Endothelial cell of umbilical vein (primary cell): Measurements from ENCODE around the gene ERCC4. TPM values are rescaled to one million over a fixed set of nuclear protein-coding genes. Genes with fewer than 3 reads are reported as not detected.

ENCODE experiments used
- BruUV-seq: library from RNA; stranded (reverse); fragments of 400-500 nt; replicated peaks from 2 replicates; lab custom pipeline; 2021; lab: Mats Ljungman, UMichigan
- CTCF ChIA-PET: fragments of 300-600, 350-600 bp; sonication (Branson Sonifier 250); formaldehyde crosslinking; loops from one replicate; lab custom pipeline; 2021; ENCODE audit warnings: antibody characterized with exemption, inconsistent platforms; lab: Charles Lee
- POLR2A ChIA-PET: fragments of 300-600, 350-600 bp; sonication (Branson Sonifier 250); formaldehyde crosslinking; loops from one replicate; lab custom pipeline; 2021; ENCODE audit warnings: antibody characterized with exemption, inconsistent platforms; lab: Charles Lee
- DNase-seq: peaks from one replicate; pipeline ENCODE4 v3.0.0-alpha.2; 2011; ENCODE audit warnings: low read depth, low spot score
- FAIRE-seq: peaks from 2 replicates; lab custom pipeline; 2011; peaks lifted over from hg19 to GRCh38; lab: Jason Lieb, UNC
- H2AFZ ChIP-seq: 2 replicates; pipeline ENCODE4 v1.6.0; 2012; ENCODE audit warnings: low read depth, low read length, control low read depth, inconsistent platforms
- H3K27ac ChIP-seq: 2 replicates; pipeline ENCODE4 v1.5.1; 2011; ENCODE audit warnings: low read depth, mild to moderate bottlenecking, control low read depth, low read length, moderate library complexity; ENCODE audit not compliant: insufficient read depth
- H3K27me3 ChIP-seq, 2 experiments: 2 replicates each; pipeline versions ENCODE4 v1.6.0 to v1.6.1; 2011; ENCODE audit warnings: low read length in 2 of 2, mixed read lengths in 1 of 2; ENCODE audit not compliant: control insufficient read depth in 2 of 2, insufficient read depth in 2 of 2
- H3K36me3 ChIP-seq, 2 experiments: 2 replicates in 1 of 2; 3 replicates in 1 of 2; pipeline ENCODE4 v1.5.1; 2011; ENCODE audit warnings: low read length in 2 of 2, mild to moderate bottlenecking in 1 of 2, moderate library complexity in 1 of 2; ENCODE audit not compliant: control insufficient read depth in 2 of 2, insufficient read depth in 2 of 2; ENCODE audit errors: extremely low read depth in 1 of 2
- H3K4me1 ChIP-seq: 3 replicates; pipeline ENCODE4 v1.5.1; 2011; ENCODE audit warnings: mild to moderate bottlenecking, low read length; ENCODE audit not compliant: control insufficient read depth, insufficient read depth; ENCODE audit errors: extremely low read depth
- H3K4me2 ChIP-seq: 2 replicates; pipeline ENCODE4 v1.6.1; 2011; ENCODE audit warnings: low read length, control low read depth, mixed read lengths; ENCODE audit not compliant: insufficient read depth
- H3K4me3 ChIP-seq, 3 experiments: fragments of 200-600 bp in 1 of 3; sonication (generic), shearing (Covaris generic) in 1 of 3; replicated peaks in 1 of 3; 2 replicates each; pipeline ENCODE4 v1.5.1; 2011 to 2016; ENCODE audit warnings: control low read depth in 3 of 3, low read length in 3 of 3, mild to moderate bottlenecking in 2 of 3, inconsistent platforms in 1 of 3, low read depth in 1 of 3, moderate library complexity in 1 of 3; ENCODE audit not compliant: insufficient read depth in 1 of 3
- H3K79me2 ChIP-seq: 2 replicates; pipeline ENCODE4 v1.6.0; 2012; ENCODE audit warnings: low read length, inconsistent platforms; ENCODE audit not compliant: control insufficient read depth, insufficient read depth
- H3K9ac ChIP-seq: replicated peaks from 2 replicates; pipeline ENCODE3; 2011; ENCODE audit warnings: low read length, control low read depth; ENCODE audit not compliant: insufficient read depth; ENCODE audit errors: extremely low read depth
- H3K9me1 ChIP-seq: replicated peaks from 3 replicates; pipeline ENCODE4 v1.6.0; 2011; ENCODE audit warnings: mild to moderate bottlenecking, low read length; ENCODE audit not compliant: control insufficient read depth, insufficient read depth; ENCODE audit errors: extremely low read depth
- H3K9me3 ChIP-seq: replicated peaks from 2 replicates; pipeline ENCODE4 v1.5.1; 2012; ENCODE audit warnings: low read length, inconsistent platforms; ENCODE audit not compliant: control insufficient read depth, insufficient read depth
- H4K20me1 ChIP-seq: replicated peaks from 2 replicates; pipeline ENCODE3; 2011; ENCODE audit warnings: mild to moderate bottlenecking, low read length; ENCODE audit not compliant: control insufficient read depth, insufficient read depth; ENCODE audit errors: extremely low read depth
- EZH2 ChIP-seq: IDR thresholded peaks from 2 replicates; pipeline ENCODE4 v1.6.1; 2012; ENCODE audit warnings: borderline replicate concordance, low read depth, mild to moderate bottlenecking, moderate library complexity, low read length, inconsistent platforms; ENCODE audit not compliant: severe bottlenecking
- FOS ChIP-seq: IDR thresholded peaks from 2 replicates; pipeline ENCODE4 v1.6.1; 2011; ENCODE audit warnings: mild to moderate bottlenecking, low read length, moderate library complexity, borderline replicate concordance; ENCODE audit not compliant: insufficient read depth
- GATA2 ChIP-seq: IDR thresholded peaks from 2 replicates; pipeline ENCODE4 v1.7.0; 2011; ENCODE audit warnings: low read depth, mild to moderate bottlenecking, moderate library complexity, mixed read lengths, low read length; ENCODE audit not compliant: insufficient read length, insufficient read depth
- JUN ChIP-seq: IDR thresholded peaks from 2 replicates; pipeline ENCODE4 v1.6.1; 2011; ENCODE audit warnings: borderline replicate concordance, low read depth; ENCODE audit not compliant: insufficient read length, insufficient read depth
- MYC ChIP-seq: IDR thresholded peaks from one replicate; pipeline ENCODE4 v1.6.1; 2011; ENCODE audit warnings: mild to moderate bottlenecking, low read depth, low read length
- POLR2A ChIP-seq: IDR thresholded peaks from 2 replicates; pipeline ENCODE4 v1.6.1; 2012; ENCODE audit warnings: low read depth, mild to moderate bottlenecking, control low read depth, low read length
- POLR2AphosphoS5 ChIP-seq: IDR thresholded peaks from 2 replicates; pipeline ENCODE4 v1.6.1; 2012; ENCODE audit warnings: low read depth, mild to moderate bottlenecking, control low read depth, low read length, moderate library complexity; ENCODE audit not compliant: insufficient read depth
- dilution Hi-C: fragments of 300-500 bp; cut with MboI; formaldehyde crosslinking; loops from one replicate; pipeline ENCODE4 v1.15.0; 2019; ENCODE audit warnings: low sequenced_read_pairs; ENCODE audit not compliant: extremely low pct_ligation_motif_present
- intact Hi-C: fragments of 100-400 bp; cut with micrococcal nuclease; formaldehyde crosslinking; loops from one replicate; pipeline ENCODE4 v1.10.0; 2022
- polyA plus RNA-seq, 4 experiments: library from polyadenylated mRNA; depleted of rRNA in 3 of 4; stranded (reverse) in 3 of 4; unstranded in 1 of 4; fragments of >200 nt; gene quantifications; 2 replicates each; pipeline versions ENCODE4 v1.2.1 to v1.2.3, GENCODE V29; 2011 to 2012; ENCODE audit warnings: missing spikeins in 1 of 4
- total RNA-seq: library from RNA; stranded (reverse); gene quantifications from 2 replicates; pipeline ENCODE4 v1.2.3, GENCODE V29; 2021
- TF ChIP-seq, protein P1 (sequence below): IDR thresholded peaks from 2 replicates; pipeline ENCODE4 v1.6.1; 2011; ENCODE audit not compliant: insufficient read depth, insufficient read length
- TF ChIP-seq, protein P2 (sequence below), 2 donors: IDR thresholded peaks; 1 replicate in 1 of 2; 2 replicates in 1 of 2; pipeline ENCODE4 v1.5.1; 2011; ENCODE audit warnings: low read length in 2 of 2, mild to moderate bottlenecking in 2 of 2, moderate library complexity in 2 of 2, control low read depth in 1 of 2, inconsistent platforms in 1 of 2, low read depth in 1 of 2; ENCODE audit not compliant: insufficient read depth in 1 of 2; ENCODE audit errors: extremely low read depth in 1 of 2

Gene ERCC4
- total and polyA plus RNA-seq, 2 donors (not counting 3 experiments of a cell fraction or from before 2014, with no cell fraction given): 4.9 to 17.1 TPM

DNA sequence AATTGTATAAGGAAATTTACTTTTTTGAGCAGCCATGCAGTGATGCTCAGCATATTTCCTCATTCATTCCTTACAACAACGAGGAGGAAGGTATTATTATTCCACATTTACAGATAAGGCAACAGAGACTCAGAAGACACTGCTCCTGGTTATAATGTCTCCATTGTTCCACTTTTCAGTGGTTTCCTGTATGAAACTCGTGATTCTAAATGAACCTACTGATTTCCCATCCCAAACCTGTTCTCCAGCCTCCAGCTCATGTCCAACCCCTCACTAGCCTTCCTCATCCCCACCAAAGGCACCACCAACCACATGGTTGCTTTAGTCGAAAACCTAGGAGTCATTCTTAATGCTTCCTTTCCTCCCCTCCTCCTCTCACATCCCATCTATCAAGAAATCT is 12.5 kb upstream of the ERCC4 start:
- BruUV-seq: no TSS peak
- ChIA-PET CTCF (interaction anchor here (1.6 to 2.1 kb wide), 2 partner anchors 12 to 41 kb away, joined by 7 to 8 read pairs; partner anchors contain the start of gene ERCC4), POLR2A (no interaction called here)
- H3K79me2 ChIP-seq: no peaks in the 10 kb centered on the region
- no peak overlapping the region for H2AFZ ChIP-seq
- no peak overlapping the region for H3K4me2 ChIP-seq
- H3K36me3 ChIP-seq: no peaks in the 10 kb centered on the region
- FAIRE-seq (no peak), DNase-seq (no peak)
- TF ChIP-seq POLR2A (no peak), MYC (no peak), FOS (no peak), POLR2AphosphoS5 (no peak), GATA2 (no peak), JUN (no peak), EZH2 (no peak)
- TF ChIP-seq, protein P1, sequence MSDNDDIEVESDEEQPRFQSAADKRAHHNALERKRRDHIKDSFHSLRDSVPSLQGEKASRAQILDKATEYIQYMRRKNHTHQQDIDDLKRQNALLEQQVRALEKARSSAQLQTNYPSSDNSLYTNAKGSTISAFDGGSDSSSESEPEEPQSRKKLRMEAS: no peak
- TF ChIP-seq, protein P2, sequence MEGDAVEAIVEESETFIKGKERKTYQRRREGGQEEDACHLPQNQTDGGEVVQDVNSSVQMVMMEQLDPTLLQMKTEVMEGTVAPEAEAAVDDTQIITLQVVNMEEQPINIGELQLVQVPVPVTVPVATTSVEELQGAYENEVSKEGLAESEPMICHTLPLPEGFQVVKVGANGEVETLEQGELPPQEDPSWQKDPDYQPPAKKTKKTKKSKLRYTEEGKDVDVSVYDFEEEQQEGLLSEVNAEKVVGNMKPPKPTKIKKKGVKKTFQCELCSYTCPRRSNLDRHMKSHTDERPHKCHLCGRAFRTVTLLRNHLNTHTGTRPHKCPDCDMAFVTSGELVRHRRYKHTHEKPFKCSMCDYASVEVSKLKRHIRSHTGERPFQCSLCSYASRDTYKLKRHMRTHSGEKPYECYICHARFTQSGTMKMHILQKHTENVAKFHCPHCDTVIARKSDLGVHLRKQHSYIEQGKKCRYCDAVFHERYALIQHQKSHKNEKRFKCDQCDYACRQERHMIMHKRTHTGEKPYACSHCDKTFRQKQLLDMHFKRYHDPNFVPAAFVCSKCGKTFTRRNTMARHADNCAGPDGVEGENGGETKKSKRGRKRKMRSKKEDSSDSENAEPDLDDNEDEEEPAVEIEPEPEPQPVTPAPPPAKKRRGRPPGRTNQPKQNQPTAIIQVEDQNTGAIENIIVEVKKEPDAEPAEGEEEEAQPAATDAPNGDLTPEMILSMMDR (IDR thresholded peaks at IDR 0.05; ENCODE audit: extremely low read depth in 1 of 2, insufficient read depth in 1 of 2, low read depth in 1 of 2, low read length in 2 of 2): no peak
- no peaks in the 10 kb centered on the region for H3K9me1 ChIP-seq
- intact Hi-C loops (no loop called here), dilution Hi-C loops (no loop called here)
- no peaks in the 10 kb centered on the region for H3K9me3 ChIP-seq
- H3K27me3 ChIP-seq: no peaks in the 10 kb centered on the region
- H3K27ac ChIP-seq: no peak overlapping the region
- H3K4me3 ChIP-seq: no peak overlapping the region
- no peaks in the 10 kb centered on the region for H4K20me1 ChIP-seq
- no peak overlapping the region for H3K9ac ChIP-seq
- H3K4me1 ChIP-seq: no peaks in the 10 kb centered on the region
